Liver (tissue), 9 donors: ENCODE measurements around the gene HEXIM1. TPM values are rescaled to one million over a fixed set of nuclear protein-coding genes. Genes with fewer than 3 reads are reported as not detected.
A peak's percentile ranks its signal among the peaks of the same experiment; 100 is the strongest.

Experiments used
- DNase-seq: peaks from one replicate; pipeline ENCODE4 v3.0.0-alpha.2; 2017; ENCODE audit warnings: low spot score
- H3K27ac ChIP-seq, 2 donors: one replicate each; pipeline ENCODE4 v1.7.0; 2013; ENCODE audit warnings: inconsistent platforms in 2 of 2, low read length in 2 of 2, control low read depth in 1 of 2, low read depth in 1 of 2, mild to moderate bottlenecking in 1 of 2
- H3K27me3 ChIP-seq, 4 donors: one replicate each; pipeline versions ENCODE4 v1.6.1 to v1.7.0; 2013; ENCODE audit warnings: low read length in 3 of 4, inconsistent platforms in 1 of 4, mild to moderate bottlenecking in 1 of 4, moderate library complexity in 1 of 4; ENCODE audit not compliant: control insufficient read depth in 4 of 4, insufficient read depth in 4 of 4
- H3K36me3 ChIP-seq, 4 donors: one replicate each; pipeline versions ENCODE4 v1.6.1 to v1.7.0; 2013; ENCODE audit warnings: low read length in 3 of 4, mild to moderate bottlenecking in 3 of 4, low read depth in 1 of 4, moderate library complexity in 1 of 4; ENCODE audit not compliant: control insufficient read depth in 4 of 4, insufficient read depth in 3 of 4
- H3K4me1 ChIP-seq, 4 donors: one replicate each; pipeline versions ENCODE4 v1.6.1 to v1.7.0; 2013; ENCODE audit warnings: low read length in 3 of 4, mild to moderate bottlenecking in 3 of 4, moderate library complexity in 1 of 4; ENCODE audit not compliant: control insufficient read depth in 4 of 4, insufficient read depth in 4 of 4
- H3K4me3 ChIP-seq, 3 donors: one replicate each; pipeline versions ENCODE4 v1.6.1 to v1.7.0; 2013; ENCODE audit warnings: low read length in 3 of 3, control low read depth in 1 of 3, low read depth in 1 of 3, mild to moderate bottlenecking in 1 of 3
- H3K9ac ChIP-seq, 2 donors: one replicate each; pipeline ENCODE4 v1.7.0; 2013; ENCODE audit warnings: low read length in 2 of 2, mild to moderate bottlenecking in 2 of 2, moderate library complexity in 2 of 2, control low read depth in 1 of 2, low read depth in 1 of 2
- H3K9me3 ChIP-seq, 4 donors: one replicate each; pipeline versions ENCODE4 v1.6.1 to v1.7.0; 2013; ENCODE audit warnings: low read length in 3 of 4; ENCODE audit not compliant: control insufficient read depth in 4 of 4
- CTCF ChIP-seq: fragments of 150-350 bp; IDR thresholded peaks from 2 replicates; pipeline ENCODE4 v1.5.1; 2017; ENCODE audit warnings: improper control_type of control experiment, low read depth, low read length; ENCODE audit not compliant: missing input control
- EGR1 ChIP-seq, 2 donors: IDR thresholded peaks; 2 replicates each; pipeline ENCODE4 v1.6.1; 2016 to 2018; ENCODE audit warnings: antibody characterized with exemption in 2 of 2, low read depth in 2 of 2
- FOXA1 ChIP-seq: IDR thresholded peaks from 2 replicates; pipeline ENCODE4 v1.6.1; 2016; ENCODE audit warnings: antibody characterized with exemption
- FOXA2 ChIP-seq: IDR thresholded peaks from 2 replicates; pipeline ENCODE4 v1.6.1; 2016; ENCODE audit warnings: antibody characterized with exemption
- GABPA ChIP-seq, 2 donors: IDR thresholded peaks in 1 of 2; conservative IDR thresholded peaks in 1 of 2; 2 replicates each; pipeline ENCODE4 v1.6.1; 2016; ENCODE audit warnings: antibody characterized with exemption in 2 of 2, mild to moderate bottlenecking in 1 of 2, moderate library complexity in 1 of 2
- HNF4A ChIP-seq, 2 donors: conservative IDR thresholded peaks; 2 replicates each; pipeline ENCODE4 v1.6.1; 2016; ENCODE audit warnings: antibody characterized with exemption in 2 of 2, mild to moderate bottlenecking in 2 of 2
- HNF4G ChIP-seq: IDR thresholded peaks from 2 replicates; pipeline ENCODE4 v1.6.1; 2016; ENCODE audit warnings: antibody characterized with exemption
- JUND ChIP-seq, 2 donors: IDR thresholded peaks; 2 replicates each; pipeline ENCODE4 v1.6.1; 2016; ENCODE audit warnings: antibody characterized with exemption in 2 of 2
- NR2F2 ChIP-seq: IDR thresholded peaks from 2 replicates; pipeline ENCODE4 v1.6.1; 2016; ENCODE audit warnings: antibody characterized with exemption
- RAD21 ChIP-seq, 2 donors: IDR thresholded peaks; 2 replicates each; pipeline ENCODE4 v1.6.1; 2016; ENCODE audit warnings: antibody characterized with exemption in 2 of 2, mild to moderate bottlenecking in 2 of 2
- REST ChIP-seq: IDR thresholded peaks from 2 replicates; pipeline ENCODE4 v1.6.1; 2016; ENCODE audit warnings: antibody characterized with exemption, mild to moderate bottlenecking
- RXRA ChIP-seq, 2 donors: IDR thresholded peaks; 2 replicates each; pipeline ENCODE4 v1.6.1; 2017 to 2018; ENCODE audit warnings: antibody characterized with exemption in 2 of 2, mild to moderate bottlenecking in 1 of 2
- SP1 ChIP-seq: IDR thresholded peaks from 2 replicates; pipeline ENCODE4 v1.6.1; 2018; ENCODE audit warnings: antibody characterized with exemption, mild to moderate bottlenecking
- TAF1 ChIP-seq: conservative IDR thresholded peaks from 2 replicates; pipeline ENCODE4 v1.6.1; 2016; ENCODE audit warnings: antibody characterized with exemption, mild to moderate bottlenecking
- YY1 ChIP-seq: IDR thresholded peaks from 2 replicates; pipeline ENCODE4 v1.6.1; 2016; ENCODE audit warnings: antibody characterized with exemption, mild to moderate bottlenecking
- WGBS: extraction: QIAGEN DNeasy Blood & Tissue Kit; methylation state at CpG from one replicate; pipeline ENCODE4 v1.1.7; 2013; 5-methylcytosine and 5-hydroxymethylcytosine counted together
- polyA plus RNA-seq, 2 donors: library from polyadenylated mRNA; stranded (reverse) in 1 of 2; unstranded in 1 of 2; fragments of 200-250 nt in 1 of 2; fragments of >200 nt in 1 of 2; fragmentation: Nextera tagmentation in 1 of 2; extraction: Ambion mirVana in 1 of 2; gene quantifications; one replicate each; pipeline versions ENCODE4 v1.2.1 to v1.2.3, GENCODE V29; 2013 to 2015
- total RNA-seq, 2 donors: library from RNA; depleted of rRNA; stranded (reverse); fragments of >200 nt; gene quantifications; one replicate each; pipeline ENCODE4 v1.2.3, GENCODE V29; 2014
- TF ChIP-seq, protein P1 (sequence below): IDR thresholded peaks from 2 replicates; pipeline ENCODE4 v1.6.1; 2016; ENCODE audit warnings: antibody characterized with exemption
- TF ChIP-seq, protein P2 (sequence below): IDR thresholded peaks from 2 replicates; pipeline ENCODE4 v1.6.1; 2016; ENCODE audit warnings: antibody characterized with exemption
- TF ChIP-seq, protein P3 (sequence below): IDR thresholded peaks from 2 replicates; pipeline ENCODE4 v1.6.1; 2016; ENCODE audit warnings: antibody characterized with exemption
- donor health status: healthy.
- donor health status: healthy.
- donor health status: healthy.
- donor health status: healthy.
- donor health status: healthy.

Gene HEXIM1
- total and polyA plus RNA-seq, 4 donors = 7.4 to 14.3 (median 12.3) TPM

DNA sequence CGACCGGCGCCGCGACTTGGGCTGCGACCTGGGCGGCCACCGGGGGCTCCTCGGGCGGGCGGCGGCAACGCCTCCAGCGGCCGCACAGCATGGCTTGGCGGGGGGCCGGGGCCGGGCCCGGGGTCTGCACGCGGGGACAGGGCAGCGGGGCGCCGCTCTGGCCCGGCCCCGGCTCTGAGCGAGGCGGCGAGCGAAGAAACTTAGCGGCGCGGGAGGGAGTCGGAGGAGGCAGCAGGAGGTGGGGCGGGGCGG lies 16.0 kb upstream of the HEXIM1 start, which contains the start of gene PLCD3:
TSS of gene PLCD3 (minus strand) at position 196 of the 252 bp plus-strand sequence. CDS start at position 91, 105 bp downstream.
- DNase-seq = no peak
- Histone ChIP-seq H3K4me1 (peaks cover 2 to 32% (median 20%) of the 10 kb centered on the region in 4 donors), H3K9me3 (no peaks in the 10 kb centered on the region), H3K27me3 (no peaks in the 10 kb centered on the region), H3K27ac (peak within 1 kb of the TSS; percentile 84 to 98), H3K4me3 (peak within 1 kb of the TSS; percentile 61 to 88 (median 81)), H3K36me3 (peaks cover 0 to 1% (median 0%) of the 10 kb centered on the region in 4 donors), H3K9ac (peak within 1 kb of the TSS; percentile 29 to 85)
- WGBS = 1% methylated on average over 36 of the region's 36 CpGs
- no peak for TF ChIP-seq FOXA1
- no peak for TF ChIP-seq RXRA (IDR thresholded peaks at IDR 0.05)
- TF ChIP-seq TAF1 = no peak
- TF ChIP-seq, protein P1, sequence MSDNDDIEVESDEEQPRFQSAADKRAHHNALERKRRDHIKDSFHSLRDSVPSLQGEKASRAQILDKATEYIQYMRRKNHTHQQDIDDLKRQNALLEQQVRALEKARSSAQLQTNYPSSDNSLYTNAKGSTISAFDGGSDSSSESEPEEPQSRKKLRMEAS = no peak
- no peak for TF ChIP-seq JUND (IDR thresholded peaks at IDR 0.05)
- no peak for TF ChIP-seq REST
- no peak for TF ChIP-seq EGR1 (IDR thresholded peaks at IDR 0.05; ENCODE audit: low read depth in 2 of 2)
- TF ChIP-seq HNF4G = no peak
- TF ChIP-seq NR2F2 = no peak
- TF ChIP-seq FOXA2 = no peak
- TF ChIP-seq, protein P2, sequence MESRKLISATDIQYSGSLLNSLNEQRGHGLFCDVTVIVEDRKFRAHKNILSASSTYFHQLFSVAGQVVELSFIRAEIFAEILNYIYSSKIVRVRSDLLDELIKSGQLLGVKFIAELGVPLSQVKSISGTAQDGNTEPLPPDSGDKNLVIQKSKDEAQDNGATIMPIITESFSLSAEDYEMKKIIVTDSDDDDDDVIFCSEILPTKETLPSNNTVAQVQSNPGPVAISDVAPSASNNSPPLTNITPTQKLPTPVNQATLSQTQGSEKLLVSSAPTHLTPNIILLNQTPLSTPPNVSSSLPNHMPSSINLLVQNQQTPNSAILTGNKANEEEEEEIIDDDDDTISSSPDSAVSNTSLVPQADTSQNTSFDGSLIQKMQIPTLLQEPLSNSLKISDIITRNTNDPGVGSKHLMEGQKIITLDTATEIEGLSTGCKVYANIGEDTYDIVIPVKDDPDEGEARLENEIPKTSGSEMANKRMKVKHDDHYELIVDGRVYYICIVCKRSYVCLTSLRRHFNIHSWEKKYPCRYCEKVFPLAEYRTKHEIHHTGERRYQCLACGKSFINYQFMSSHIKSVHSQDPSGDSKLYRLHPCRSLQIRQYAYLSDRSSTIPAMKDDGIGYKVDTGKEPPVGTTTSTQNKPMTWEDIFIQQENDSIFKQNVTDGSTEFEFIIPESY = no peak
- TF ChIP-seq HNF4A (conservative IDR thresholded peaks at IDR 0.05) = no peak
- no peak for TF ChIP-seq RAD21 (IDR thresholded peaks at IDR 0.05)
- TF ChIP-seq CTCF = no peak
- no peak for TF ChIP-seq SP1
- TF ChIP-seq, protein P3, sequence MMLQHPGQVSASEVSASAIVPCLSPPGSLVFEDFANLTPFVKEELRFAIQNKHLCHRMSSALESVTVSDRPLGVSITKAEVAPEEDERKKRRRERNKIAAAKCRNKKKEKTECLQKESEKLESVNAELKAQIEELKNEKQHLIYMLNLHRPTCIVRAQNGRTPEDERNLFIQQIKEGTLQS = no peak
- no peak for TF ChIP-seq YY1
- TF ChIP-seq GABPA (IDR thresholded peaks at IDR 0.05 in 1 of 2, conservative IDR thresholded peaks at IDR 0.05 in 1 of 2) = no peak
